K562 (cell line): ENCODE measurements around the gene GABRB3. TPM values are rescaled to one million over a fixed set of nuclear protein-coding genes. Genes with fewer than 3 reads are reported as not detected.

ENCODE experiments used
- ATAC-seq: fragments of 200-7000 bp; cut with Tn5 transposase; 3 replicates; pipeline ENCODE4 v1.9.1; 2020; ENCODE audit warnings: moderate library complexity
- BruUV-seq: library from RNA; stranded (reverse); fragments of 400-500 nt; replicated peaks from 2 replicates; lab custom pipeline; 2021; lab: Mats Ljungman, UMichigan
- CTCF ChIA-PET: fragments of 300-600 bp; formaldehyde crosslinking; extraction: SDS; loops from one replicate; lab custom pipeline; 2021; ENCODE audit warnings: low intra/inter-chr PET ratio; lab: Yijun Ruan, JAX
- POLR2A ChIA-PET: fragments of 300-600, 350-650 bp; sonication (Branson Sonifier 250); formaldehyde crosslinking; extraction: SDS; loops from one replicate; lab custom pipeline; 2021; ENCODE audit warnings: antibody characterized with exemption, inconsistent platforms; lab: Yijun Ruan, JAX
- DNase-seq, 4 experiments: peaks; one replicate each; pipeline versions ENCODE4 v3.0.0 to v3.0.0-alpha.2; 2011 to 2018; ENCODE audit warnings: low spot score in 3 of 4, mixed read lengths in 3 of 4; ENCODE audit errors: extremely low read depth in 1 of 4
- FAIRE-seq: peaks from 2 replicates; lab custom pipeline; 2011; peaks lifted over from hg19 to GRCh38; lab: Jason Lieb, UNC
- H2AFZ ChIP-seq: 2 replicates; pipeline ENCODE4 v1.6.0; 2011; ENCODE audit warnings: low read depth, low read length, control low read depth, inconsistent platforms
- H3K27ac ChIP-seq: fragments of 200-600 bp; 3 replicates; pipeline ENCODE4 v1.8.0; 2011; ENCODE audit warnings: low read depth, mild to moderate bottlenecking, control low read depth, inconsistent platforms, low read length, moderate library complexity, mixed read lengths; ENCODE audit errors: extremely low read depth
- H3K27me3 ChIP-seq, 2 experiments: fragments of 300-600 bp in 1 of 2; 2 replicates in 1 of 2; 3 replicates in 1 of 2; pipeline versions ENCODE4 v1.6.0 to v1.8.0; 2011; ENCODE audit warnings: inconsistent platforms in 2 of 2, low read length in 2 of 2, mild to moderate bottlenecking in 1 of 2, mixed read lengths in 1 of 2, moderate library complexity in 1 of 2; ENCODE audit not compliant: control insufficient read depth in 2 of 2, insufficient read depth in 2 of 2
- H3K36me3 ChIP-seq: fragments of 300-600 bp; 3 replicates; pipeline ENCODE4 v1.8.0; 2011; ENCODE audit warnings: mild to moderate bottlenecking, low read length, inconsistent platforms; ENCODE audit not compliant: control insufficient read depth, insufficient read depth
- H3K4me1 ChIP-seq, 2 experiments: fragments of 200-600 bp in 1 of 2; replicated peaks in 1 of 2; 2 replicates in 1 of 2; 3 replicates in 1 of 2; pipeline versions ENCODE4 v1.5.1 to v1.8.0; 2011; ENCODE audit warnings: inconsistent platforms in 2 of 2, low read length in 2 of 2, mild to moderate bottlenecking in 1 of 2, mixed read lengths in 1 of 2, moderate library complexity in 1 of 2; ENCODE audit not compliant: control insufficient read depth in 2 of 2, insufficient read depth in 2 of 2
- H3K4me2 ChIP-seq: 2 replicates; pipeline ENCODE4 v1.6.1; 2011; ENCODE audit warnings: low read length, control low read depth, inconsistent platforms, mixed read lengths; ENCODE audit not compliant: insufficient read depth
- H3K4me3 ChIP-seq: fragments of 200-600 bp; sonication (generic), shearing (Covaris generic); 2 replicates; pipeline ENCODE4 v1.5.1; 2016; ENCODE audit warnings: control low read depth, inconsistent platforms
- H3K79me2 ChIP-seq: fragments of 200-600 bp; 3 replicates; pipeline ENCODE4 v1.8.0; 2011; ENCODE audit warnings: low read length, inconsistent platforms; ENCODE audit not compliant: control insufficient read depth, insufficient read depth
- H3K9ac ChIP-seq, 2 experiments: 2 replicates each; pipeline versions ENCODE4 v1.6.0 to v1.6.1; 2011; ENCODE audit warnings: low read depth in 2 of 2, low read length in 2 of 2, control low read depth in 1 of 2, inconsistent platforms in 1 of 2, mild to moderate bottlenecking in 1 of 2, mixed read lengths in 1 of 2; ENCODE audit not compliant: insufficient read depth in 1 of 2
- H3K9me1 ChIP-seq: one replicate; pipeline ENCODE4 v1.6.0; 2011; ENCODE audit warnings: inconsistent platforms, mild to moderate bottlenecking, low read length, moderate library complexity; ENCODE audit not compliant: control insufficient read depth, insufficient read depth
- H3K9me3 ChIP-seq: replicated peaks from 2 replicates; pipeline ENCODE4 v1.5.1; 2011; ENCODE audit warnings: low read depth, low read length, inconsistent platforms; ENCODE audit not compliant: control insufficient read depth, insufficient read depth
- H4K20me1 ChIP-seq: replicated peaks from 2 replicates; pipeline ENCODE4 v1.6.1; 2011; ENCODE audit warnings: low read length, inconsistent platforms, mixed read lengths; ENCODE audit not compliant: control insufficient read depth, insufficient read depth
- ATF6 ChIP-seq: sonication (generic); formaldehyde crosslinking; IDR thresholded peaks from 2 replicates; pipeline ENCODE4 v1.4.0; 2020; ENCODE audit warnings: mild to moderate bottlenecking, missing genetic modification reagents
- BRD9 ChIP-seq: fragments of 450-650 bp; IDR thresholded peaks from 2 replicates; pipeline ENCODE4 v1.6.1; 2018; ENCODE audit warnings: low read depth; ENCODE audit not compliant: partially characterized antibody
- EZH2 ChIP-seq: IDR thresholded peaks from 2 replicates; pipeline ENCODE4 v1.6.1; 2012; ENCODE audit warnings: low read depth, mild to moderate bottlenecking, inconsistent platforms, low read length, borderline replicate concordance
- GATA2 ChIP-seq: sonication (generic); formaldehyde crosslinking; IDR thresholded peaks from 2 replicates; pipeline ENCODE4 v1.4.0; 2020; ENCODE audit warnings: mild to moderate bottlenecking, missing genetic modification reagents
- HNRNPH1 ChIP-seq: fragments of 200-400 bp; formaldehyde crosslinking; optimal IDR thresholded peaks from 2 replicates; pipeline ENCODE3; 2017; ENCODE audit warnings: low read depth, mild to moderate bottlenecking, low read length, moderate library complexity
- MCM5 ChIP-seq: fragments of 450-650 bp; IDR thresholded peaks from 2 replicates; pipeline ENCODE4 v1.6.1; 2016; ENCODE audit warnings: low read depth
- PHF21A ChIP-seq: fragments of 450-650 bp; IDR thresholded peaks from 2 replicates; pipeline ENCODE4 v1.6.1; 2017; ENCODE audit warnings: low read depth, borderline replicate concordance
- RAD51 ChIP-seq: fragments of 450-650 bp; IDR thresholded peaks from 2 replicates; pipeline ENCODE4 v1.7.1; 2016; ENCODE audit warnings: low read depth, mild to moderate bottlenecking, borderline replicate concordance
- TEAD4 ChIP-seq, 2 experiments: sonication (generic) in 1 of 2; formaldehyde crosslinking in 1 of 2; IDR thresholded peaks; 2 replicates each; pipeline versions ENCODE4 v1.6.1 to v1.8.0; 2012 to 2022; ENCODE audit warnings: borderline replicate concordance in 1 of 2, inconsistent platforms in 1 of 2, low read length in 1 of 2, mild to moderate bottlenecking in 1 of 2, missing genetic modification reagents in 1 of 2
- ZNF174 ChIP-seq: fragments of 250-450 bp; sonication (Bioruptor Pico); IDR thresholded peaks from 2 replicates; pipeline ENCODE4 v1.4.0; 2020; ENCODE audit warnings: mild to moderate bottlenecking
- ZNF232 ChIP-seq: sonication (generic); formaldehyde crosslinking; IDR thresholded peaks from 2 replicates; pipeline ENCODE4 v1.8.0; 2022; ENCODE audit warnings: mild to moderate bottlenecking, missing genetic modification reagents
- ZNF274 ChIP-seq: IDR thresholded peaks from 2 replicates; pipeline ENCODE4 v1.6.1; 2011; ENCODE audit warnings: low read depth, mild to moderate bottlenecking, low read length, moderate library complexity, borderline replicate concordance
- ZNF507 ChIP-seq: conservative IDR thresholded peaks from 2 replicates; pipeline ENCODE4 v1.6.1; 2017; ENCODE audit warnings: missing genetic modification characterization, missing compliant biosample characterization
- WGBS: fragments of 100-300 bp; shearing (Covaris generic); methylation state at CpG from one replicate; pipeline ENCODE4 v1.1.6; 2016; ENCODE audit warnings: low coverage, mixed read lengths; ENCODE audit not compliant: insufficient coverage; ENCODE audit errors: missing lambda C conversion rate; 5-methylcytosine and 5-hydroxymethylcytosine counted together
- in situ Hi-C: fragments of 300-500 bp; cut with MboI; formaldehyde crosslinking; loops from 4 replicates; pipeline ENCODE4 v1.15.0; 2018; ENCODE audit warnings: inconsistent platforms, mixed read lengths
- intact Hi-C: fragments of 100-400 bp; cut with micrococcal nuclease; formaldehyde crosslinking; loops from 2 replicates; pipeline ENCODE4 v1.14.2; 2022
- polyA plus RNA-seq, 8 experiments: library from polyadenylated mRNA; depleted of rRNA in 4 of 8; stranded (reverse) in 5 of 8; unstranded in 3 of 8; fragments of >200 nt; fragmentation: Nextera tagmentation in 2 of 8; fragmentation: Illumina TruSeq in 1 of 8; extraction: Ambion mirVana in 2 of 8; extraction: Trizol in 1 of 8; gene quantifications; 2 replicates each; pipeline versions ENCODE4 v1.2.1 to v1.2.3, GENCODE V29; 2011 to 2014; ENCODE audit warnings: inconsistent platforms in 1 of 8, missing spikeins in 1 of 8
- total RNA-seq, 7 experiments: library from RNA; depleted of rRNA in 6 of 7; stranded (reverse); fragments of >200 nt in 6 of 7; fragmentation: Illumina TruSeq in 2 of 7; extraction: Trizol in 2 of 7; gene quantifications; 2 replicates each; pipeline versions ENCODE4 v1.2.1 to v1.2.3, GENCODE V29; 2011 to 2021; ENCODE audit warnings: low replicate concordance in 1 of 7

Gene GABRB3
- total and polyA plus RNA-seq, 9 of the 15 experiments (the other 6 are each of a cell fraction or from before 2014, with no cell fraction given) = 0.09 to 1.4 (median 0.49) TPM

- POLR2A ChIA-PET = no interaction called here
- no peaks in the 10 kb centered on the region for H3K36me3 ChIP-seq
- no peak overlapping the region for H3K9ac ChIP-seq
- no peak overlapping the region for H3K27ac ChIP-seq
- no peaks in the 10 kb centered on the region for H3K9me1 ChIP-seq
- CTCF ChIA-PET = no interaction called here
- no peaks in the 10 kb centered on the region for H3K27me3 ChIP-seq
- H3K4me3 ChIP-seq = no peak overlapping the region
- TF ChIP-seq MCM5 = no peak
- TF ChIP-seq TEAD4 (IDR thresholded peaks at IDR 0.05; ENCODE audit: low read length) = no peak
- TF ChIP-seq TEAD4 (CRISPR knock-in tag; IDR thresholded peaks at IDR 0.05; ENCODE audit: borderline replicate concordance) = no peak
- no peak for TF ChIP-seq ZNF274
- TF ChIP-seq ZNF232 (CRISPR knock-in tag) = no peak
- TF ChIP-seq ZNF507 (tag) = no peak
- TF ChIP-seq RAD51 = no peak
- no peak for TF ChIP-seq GATA2 (CRISPR knock-in tag)
- TF ChIP-seq PHF21A = no peak
- TF ChIP-seq ZNF174 (CRISPR knock-in tag) = no peak
- no peak for TF ChIP-seq ATF6
- no peak for TF ChIP-seq HNRNPH1
- no peak for TF ChIP-seq BRD9
- TF ChIP-seq EZH2 = no peak
- ATAC-seq = no peak
- 0% methylated on average over 2 of the region's 2 CpGs for WGBS
- intact Hi-C loops = no loop called here
- in situ Hi-C loops = no loop called here
- no peaks in the 10 kb centered on the region for H4K20me1 ChIP-seq
- no peak for DNase-seq
- H3K4me1 ChIP-seq = no peaks in the 10 kb centered on the region
- H3K4me2 ChIP-seq = no peak overlapping the region
- no peaks in the 10 kb centered on the region for H3K79me2 ChIP-seq
- no peak for FAIRE-seq
- H2AFZ ChIP-seq = no peak overlapping the region
- BruUV-seq = no TSS peak
- no peaks in the 10 kb centered on the region for H3K9me3 ChIP-seq
Measured at GRCh38 chr15:26635105-26635504, 137.8 kb downstream of the GABRB3 start.
